Stomach (tissue), 9 donors: ENCODE measurements around the gene AGAP1. TPM values are rescaled to one million over a fixed set of nuclear protein-coding genes. Genes with fewer than 3 reads are reported as not detected.
"Not testable (repeated sequence)": the region's sequence is repeated elsewhere in the genome, so short reads cannot be mapped to it uniquely, and the experiment has no call there.

Experiments used
- DNase-seq, 2 donors: peaks; one replicate each; pipeline versions ENCODE4 v3.0.0 to v3.0.0-alpha.2; 2013 to 2019
- H3K27ac ChIP-seq, 5 donors: fragments of 200-600 bp in 4 of 5; sonication (generic) in 4 of 5; one replicate each; pipeline ENCODE4 v1.5.1; 2013 to 2019; ENCODE audit warnings: mild to moderate bottlenecking in 1 of 5, moderate library complexity in 1 of 5
- H3K27me3 ChIP-seq, 3 donors: fragments of 200-600 bp; sonication (generic); one replicate each; pipeline ENCODE4 v1.5.1; 2017 to 2019; ENCODE audit warnings: mixed run types in 1 of 3
- H3K36me3 ChIP-seq, 4 donors: fragments of 200-600 bp; sonication (generic); 1 replicate in 3 of 4; 2 replicates in 1 of 4; pipeline ENCODE4 v1.5.1; 2016 to 2019
- H3K4me1 ChIP-seq, 4 donors: fragments of 200-600 bp; sonication (generic); one replicate each; pipeline ENCODE4 v1.5.1; 2016 to 2019
- H3K4me3 ChIP-seq, 4 donors: fragments of 200-600 bp; sonication (generic) in 3 of 4; one replicate each; pipeline ENCODE4 v1.5.1; 2016 to 2019; ENCODE audit warnings: mild to moderate bottlenecking in 1 of 4
- H3K9me3 ChIP-seq, 4 donors: fragments of 200-600 bp; sonication (generic); one replicate each; pipeline ENCODE4 v1.5.1; 2016 to 2019
- EP300 ChIP-seq: sonication (generic); formaldehyde crosslinking; IDR thresholded peaks from one replicate; pipeline ENCODE4 v1.6.1; 2017; ENCODE audit warnings: antibody characterized with exemption
- POLR2A ChIP-seq, 4 donors: fragments of 450-650 bp; IDR thresholded peaks; one replicate each; pipeline ENCODE4 v1.6.1; 2016; ENCODE audit warnings: antibody characterized with exemption in 4 of 4, control low read depth in 2 of 4, mild to moderate bottlenecking in 1 of 4, moderate library complexity in 1 of 4
- POLR2AphosphoS5 ChIP-seq, 3 donors: sonication (generic); formaldehyde crosslinking; IDR thresholded peaks; one replicate each; pipeline ENCODE4 v1.6.1; 2016; ENCODE audit warnings: antibody characterized with exemption in 3 of 3
- WGBS, 5 donors: extraction: QIAGEN DNeasy Blood & Tissue Kit in 3 of 5; methylation state at CpG; one replicate each; pipeline versions ENCODE4 v1.1.5 to v1.1.7; 2013 to 2018; 5-methylcytosine and 5-hydroxymethylcytosine counted together
- intact Hi-C: fragments of 100-400 bp; cut with DNase I; formaldehyde crosslinking; loops from one replicate; pipeline ENCODE4 v1.15.1; 2023; ENCODE audit warnings: low total_unique reads
- polyA plus RNA-seq, 3 donors: library from polyadenylated mRNA; stranded (reverse); fragments of 200-250 nt; gene quantifications; one replicate each; pipeline ENCODE4 v1.2.3, GENCODE V29; 2013
- total RNA-seq, 5 donors: library from RNA; depleted of rRNA; stranded (reverse); fragments of >200 nt; gene quantifications; one replicate each; pipeline versions ENCODE4 v1.1.0 to v1.2.3, GENCODE V29; 2014 to 2016
- TF ChIP-seq, protein P1 (sequence below), 7 experiments: fragments of 450-650 bp in 4 of 7; fragments of 200-600 bp in 3 of 7; sonication (generic) in 3 of 7; IDR thresholded peaks; one replicate each; pipeline ENCODE4 v1.5.1; 2016 to 2019; ENCODE audit warnings: antibody characterized with exemption in 7 of 7, control low read depth in 2 of 7, mild to moderate bottlenecking in 1 of 7
- donor health status: healthy with polysubstance abuse.
- donor health status: Bipolar disorder and iron deficiency.
- donor health status: healthy.

AGAP1 gene
- total and polyA plus RNA-seq, 8 donors: 4.2 to 139 (median 35.0) TPM

DNA sequence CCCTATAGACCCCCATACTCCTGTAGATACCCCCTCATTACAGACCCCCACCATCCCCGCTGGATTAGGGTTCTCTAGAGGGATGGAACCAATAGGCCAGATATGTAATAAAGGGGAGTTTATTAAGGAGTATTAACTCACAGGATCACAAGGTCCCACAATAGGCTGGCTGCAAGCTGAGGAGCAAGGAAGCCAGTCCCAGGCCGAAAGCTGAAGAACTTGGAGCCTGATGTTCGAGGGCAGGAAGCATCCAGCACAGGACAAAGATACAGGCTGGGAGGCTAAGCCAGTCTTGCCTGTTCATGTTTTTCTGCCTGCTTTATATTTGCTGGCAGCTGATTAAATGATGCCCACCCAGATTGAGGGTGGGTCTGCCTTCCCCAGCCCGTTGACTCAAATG is 106.6 kb downstream of the AGAP1 start:
- H3K9me3 ChIP-seq: no peaks in the 10 kb centered on the region
- no peaks in the 10 kb centered on the region for H3K36me3 ChIP-seq
- H3K4me3 ChIP-seq: no peak overlapping the region
- no peak for DNase-seq
- peaks cover 3 to 23% (median 16%) of the 10 kb centered on the region in 4 donors for H3K4me1 ChIP-seq
- intact Hi-C loops: no loop called here
- H3K27ac ChIP-seq: no peak overlapping the region
- TF ChIP-seq, protein P1, sequence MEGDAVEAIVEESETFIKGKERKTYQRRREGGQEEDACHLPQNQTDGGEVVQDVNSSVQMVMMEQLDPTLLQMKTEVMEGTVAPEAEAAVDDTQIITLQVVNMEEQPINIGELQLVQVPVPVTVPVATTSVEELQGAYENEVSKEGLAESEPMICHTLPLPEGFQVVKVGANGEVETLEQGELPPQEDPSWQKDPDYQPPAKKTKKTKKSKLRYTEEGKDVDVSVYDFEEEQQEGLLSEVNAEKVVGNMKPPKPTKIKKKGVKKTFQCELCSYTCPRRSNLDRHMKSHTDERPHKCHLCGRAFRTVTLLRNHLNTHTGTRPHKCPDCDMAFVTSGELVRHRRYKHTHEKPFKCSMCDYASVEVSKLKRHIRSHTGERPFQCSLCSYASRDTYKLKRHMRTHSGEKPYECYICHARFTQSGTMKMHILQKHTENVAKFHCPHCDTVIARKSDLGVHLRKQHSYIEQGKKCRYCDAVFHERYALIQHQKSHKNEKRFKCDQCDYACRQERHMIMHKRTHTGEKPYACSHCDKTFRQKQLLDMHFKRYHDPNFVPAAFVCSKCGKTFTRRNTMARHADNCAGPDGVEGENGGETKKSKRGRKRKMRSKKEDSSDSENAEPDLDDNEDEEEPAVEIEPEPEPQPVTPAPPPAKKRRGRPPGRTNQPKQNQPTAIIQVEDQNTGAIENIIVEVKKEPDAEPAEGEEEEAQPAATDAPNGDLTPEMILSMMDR (IDR thresholded peaks at IDR 0.05): no peak
- TF ChIP-seq POLR2AphosphoS5 (IDR thresholded peaks at IDR 0.05) (no peak), EP300 (no peak), POLR2A (IDR thresholded peaks at IDR 0.05) (no peak)
- no peaks in the 10 kb centered on the region for H3K27me3 ChIP-seq
- WGBS, 5 donors: 75 to 90% (median 82%) methylated on average over 4 of the region's 4 CpGs

DNA sequence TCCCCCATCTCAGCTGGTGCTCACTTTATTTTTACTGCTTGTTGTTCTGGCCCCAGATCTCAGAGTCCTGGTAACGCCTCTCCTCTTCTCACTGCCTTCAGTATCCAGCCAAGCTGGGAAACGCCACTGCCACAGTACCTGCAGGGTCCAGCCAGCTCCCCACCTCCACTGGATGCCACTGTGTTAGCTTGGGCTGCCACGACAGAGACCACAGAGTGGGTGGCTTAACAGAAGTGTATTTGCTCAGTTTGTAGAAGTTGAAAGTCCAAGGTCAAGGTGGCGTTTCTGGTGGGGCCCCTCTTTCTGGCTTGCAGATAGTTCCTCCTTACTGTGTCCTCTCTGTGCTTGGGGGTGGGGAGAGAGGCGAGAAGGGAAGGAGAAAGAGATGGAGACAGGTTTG is 107.1 kb downstream of the AGAP1 start:
- Histone ChIP-seq H3K4me3 (no peak overlapping the region), H3K27me3 (no peaks in the 10 kb centered on the region), H3K4me1 (peaks cover 0 to 23% (median 17%) of the 10 kb centered on the region in 4 donors), H3K9me3 (no peaks in the 10 kb centered on the region), H3K27ac (no peak overlapping the region), H3K36me3 (no peaks in the 10 kb centered on the region)
- intact Hi-C loops: no loop called here
- WGBS, 5 donors: 67 to 78% (median 73%) methylated on average over 5 of the region's 5 CpGs
- DNase-seq: no peak
- TF ChIP-seq POLR2AphosphoS5 (IDR thresholded peaks at IDR 0.05) (no peak), EP300 (no peak), POLR2A (IDR thresholded peaks at IDR 0.05) (no peak)
- TF ChIP-seq, protein P1 (IDR thresholded peaks at IDR 0.05): no peak

DNA sequence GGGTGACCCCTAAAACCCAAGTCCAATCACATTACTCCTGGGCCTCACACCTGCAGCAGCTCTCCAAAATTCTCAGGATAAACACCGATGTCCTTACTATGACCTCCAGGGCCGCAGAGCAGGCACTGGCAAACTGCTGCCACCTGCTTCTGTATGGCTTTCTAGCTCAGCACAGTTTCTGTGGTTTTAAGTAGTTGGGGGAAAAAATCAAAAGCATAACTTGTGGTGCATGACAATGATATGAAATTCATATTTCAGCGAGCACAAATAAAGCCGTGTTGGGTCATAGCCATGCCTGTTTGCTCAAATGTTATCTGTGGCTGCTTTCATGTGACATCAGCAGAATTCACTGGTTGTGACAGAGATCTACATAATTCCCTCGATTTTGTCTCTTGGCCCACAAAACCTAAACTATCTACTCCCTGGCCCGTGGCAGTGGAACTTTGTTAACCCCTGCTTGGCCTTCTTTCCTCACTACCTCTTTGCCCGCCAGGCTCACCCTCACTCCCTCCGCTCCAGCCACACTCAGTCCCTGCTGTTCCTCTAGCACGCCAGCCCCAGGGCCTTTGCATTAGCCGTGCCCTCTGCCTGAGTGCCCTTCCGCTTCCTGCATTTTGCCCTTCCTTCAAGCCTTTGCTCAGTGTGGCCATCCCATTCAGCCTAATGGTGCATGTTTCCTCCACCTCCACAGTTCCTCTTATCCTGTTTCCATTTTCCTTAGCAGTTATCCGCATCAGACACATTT is 108.3 kb downstream of the AGAP1 start:
- 69 to 75% (median 71%) methylated on average over 12 of the region's 12 CpGs for WGBS, 5 donors
- intact Hi-C loops: no loop called here
- DNase-seq: no peak
- TF ChIP-seq POLR2AphosphoS5 (IDR thresholded peaks at IDR 0.05) (no peak), POLR2A (IDR thresholded peaks at IDR 0.05) (no peak), EP300 (no peak)
- TF ChIP-seq, protein P1 (IDR thresholded peaks at IDR 0.05): no peak
- peaks cover 0 to 27% (median 19%) of the 10 kb centered on the region in 4 donors for H3K4me1 ChIP-seq
- H3K27me3 ChIP-seq: no peaks in the 10 kb centered on the region
- no peaks in the 10 kb centered on the region for H3K9me3 ChIP-seq
- no peak overlapping the region for H3K4me3 ChIP-seq
- H3K27ac ChIP-seq: no peak overlapping the region
- no peaks in the 10 kb centered on the region for H3K36me3 ChIP-seq

DNA sequence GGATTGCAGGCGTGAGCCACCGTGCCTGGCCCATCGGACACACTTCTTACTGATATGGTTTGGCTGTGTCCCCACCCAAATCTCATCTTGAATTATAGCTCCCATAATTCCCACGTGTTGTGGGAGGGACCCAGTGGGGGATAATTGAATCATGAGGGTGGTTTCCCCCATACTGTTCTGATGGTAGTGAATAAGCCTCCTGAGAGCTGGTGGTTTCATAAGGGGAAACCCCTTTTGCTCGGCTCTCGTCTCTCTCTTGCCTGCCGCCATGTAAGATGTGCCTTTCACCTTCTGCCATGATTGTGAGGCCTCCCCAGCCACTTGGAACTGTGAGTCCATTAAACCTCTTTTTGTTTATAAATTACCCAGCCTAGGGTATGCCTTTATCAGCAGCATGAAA is 109.1 kb downstream of the AGAP1 start:
- H3K9me3 ChIP-seq, H3K4me3 ChIP-seq, DNase-seq, H3K36me3 ChIP-seq, H3K27me3 ChIP-seq, H3K27ac ChIP-seq, intact Hi-C loops: not testable (repeated sequence)
- H3K4me1 ChIP-seq: peaks cover 0 to 27% (median 19%) of the 10 kb centered on the region in 4 donors
- 73 to 97% (median 89%) methylated on average over 6 to 7 of the region's 7 CpGs for WGBS, 5 donors

DNA sequence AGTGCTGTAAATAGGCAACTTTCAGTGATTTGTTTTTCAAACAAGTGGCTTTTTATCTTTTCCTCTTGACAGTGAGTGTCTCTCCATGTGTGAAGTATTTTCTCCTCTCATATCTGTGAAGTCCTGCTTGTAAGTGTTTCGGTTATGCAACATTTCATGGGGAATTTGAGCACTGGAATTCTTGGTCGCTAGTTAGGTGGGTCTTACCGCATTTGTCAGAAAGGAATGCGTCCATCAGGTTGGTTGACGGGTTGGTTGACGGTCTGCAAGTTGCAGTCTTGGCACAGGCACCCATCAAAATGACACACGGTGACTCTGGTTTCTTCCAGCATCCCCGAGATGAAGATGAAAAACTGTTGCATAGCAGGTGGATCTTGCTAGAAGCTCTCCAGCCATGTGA is 109.8 kb downstream of the AGAP1 start:
- 91 to 94% (median 92%) methylated on average over 8 of the region's 8 CpGs for WGBS, 5 donors
- DNase-seq: no peak

More for the DNA sequence above, 109.8 kb downstream of the AGAP1 start:
- Histone ChIP-seq H3K36me3 (no peaks in the 10 kb centered on the region), H3K27ac (no peak overlapping the region), H3K4me3 (no peak overlapping the region), H3K4me1 (peaks cover 0 to 27% (median 20%) of the 10 kb centered on the region in 4 donors), H3K27me3 (no peaks in the 10 kb centered on the region), H3K9me3 (no peaks in the 10 kb centered on the region)
- intact Hi-C loops: no loop called here
- TF ChIP-seq POLR2AphosphoS5 (IDR thresholded peaks at IDR 0.05): no peak
